LNCaP clone FGC (cell line): ENCODE data around the gene SV2C.

Experiments
- DNase-seq: peaks from one replicate; pipeline ENCODE4 v3.0.0-alpha.2; 2011; ENCODE audit warnings: low read depth
- H3K4me3 ChIP-seq: 2 replicates; pipeline ENCODE4 v1.5.1; 2011; ENCODE audit warnings: mild to moderate bottlenecking, low read depth, low read length, control low read depth
- TF ChIP-seq, protein P1 (sequence below): IDR thresholded peaks from 2 replicates; pipeline ENCODE4 v1.5.1; 2012; ENCODE audit warnings: mild to moderate bottlenecking; ENCODE audit not compliant: control insufficient read depth, insufficient read depth; ENCODE audit errors: extremely low read depth

The SV2C gene

DNA sequence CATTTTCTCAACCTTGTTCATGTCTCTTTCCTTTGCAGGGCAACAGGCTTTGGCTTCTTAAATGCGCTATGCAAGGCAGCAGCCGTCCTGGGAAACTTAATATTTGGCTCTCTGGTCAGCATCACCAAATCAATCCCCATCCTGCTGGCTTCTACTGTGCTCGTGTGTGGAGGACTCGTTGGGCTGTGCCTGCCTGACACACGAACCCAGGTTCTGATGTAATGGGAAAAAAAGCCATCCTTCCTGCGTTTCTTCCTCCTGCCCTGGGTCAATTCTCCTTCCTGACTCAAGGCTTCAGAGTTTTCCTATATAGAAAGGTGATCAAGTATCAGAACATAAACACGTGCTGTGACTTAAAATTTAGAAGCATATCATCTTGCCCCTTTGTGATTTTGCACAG, 242.1 kb downstream of the SV2C start:
- no peak overlapping the region for H3K4me3 ChIP-seq
- TF ChIP-seq, protein P1, sequence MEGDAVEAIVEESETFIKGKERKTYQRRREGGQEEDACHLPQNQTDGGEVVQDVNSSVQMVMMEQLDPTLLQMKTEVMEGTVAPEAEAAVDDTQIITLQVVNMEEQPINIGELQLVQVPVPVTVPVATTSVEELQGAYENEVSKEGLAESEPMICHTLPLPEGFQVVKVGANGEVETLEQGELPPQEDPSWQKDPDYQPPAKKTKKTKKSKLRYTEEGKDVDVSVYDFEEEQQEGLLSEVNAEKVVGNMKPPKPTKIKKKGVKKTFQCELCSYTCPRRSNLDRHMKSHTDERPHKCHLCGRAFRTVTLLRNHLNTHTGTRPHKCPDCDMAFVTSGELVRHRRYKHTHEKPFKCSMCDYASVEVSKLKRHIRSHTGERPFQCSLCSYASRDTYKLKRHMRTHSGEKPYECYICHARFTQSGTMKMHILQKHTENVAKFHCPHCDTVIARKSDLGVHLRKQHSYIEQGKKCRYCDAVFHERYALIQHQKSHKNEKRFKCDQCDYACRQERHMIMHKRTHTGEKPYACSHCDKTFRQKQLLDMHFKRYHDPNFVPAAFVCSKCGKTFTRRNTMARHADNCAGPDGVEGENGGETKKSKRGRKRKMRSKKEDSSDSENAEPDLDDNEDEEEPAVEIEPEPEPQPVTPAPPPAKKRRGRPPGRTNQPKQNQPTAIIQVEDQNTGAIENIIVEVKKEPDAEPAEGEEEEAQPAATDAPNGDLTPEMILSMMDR, result no peak
- DNase-seq, result no peak

DNA sequence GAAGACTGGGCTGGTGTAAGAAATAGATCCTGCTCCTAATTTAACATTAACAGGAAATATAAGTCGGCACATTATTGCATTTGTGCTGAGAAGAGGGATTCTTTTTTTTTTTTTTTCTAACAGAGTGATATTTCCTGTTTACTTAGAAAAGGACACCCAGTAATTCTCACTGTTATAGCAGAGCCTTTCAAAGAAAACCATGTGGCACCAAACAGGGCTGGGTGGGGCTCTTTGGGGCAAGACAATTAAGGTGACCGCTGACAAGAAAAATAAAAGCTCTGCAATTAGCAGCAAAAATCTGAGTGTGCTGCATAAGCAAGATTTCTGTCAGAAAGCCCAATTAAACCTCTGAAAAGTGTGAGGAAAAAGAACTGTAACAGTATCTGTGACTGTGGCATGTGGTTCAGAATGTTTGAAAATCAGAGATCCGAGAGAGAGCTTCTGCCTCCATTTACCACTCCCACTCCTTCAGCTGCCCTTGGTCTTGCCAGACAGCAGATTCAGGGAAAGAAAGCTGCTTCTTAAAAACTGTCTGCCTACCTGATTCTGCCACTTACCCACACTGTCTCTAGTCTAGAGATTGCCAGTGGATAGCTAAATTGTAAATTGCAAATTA, 242.8 kb downstream of the SV2C start:
- DNase-seq, result peak; percentile 45
- TF ChIP-seq, protein P1, result no peak
- no peak overlapping the region for H3K4me3 ChIP-seq

DNA sequence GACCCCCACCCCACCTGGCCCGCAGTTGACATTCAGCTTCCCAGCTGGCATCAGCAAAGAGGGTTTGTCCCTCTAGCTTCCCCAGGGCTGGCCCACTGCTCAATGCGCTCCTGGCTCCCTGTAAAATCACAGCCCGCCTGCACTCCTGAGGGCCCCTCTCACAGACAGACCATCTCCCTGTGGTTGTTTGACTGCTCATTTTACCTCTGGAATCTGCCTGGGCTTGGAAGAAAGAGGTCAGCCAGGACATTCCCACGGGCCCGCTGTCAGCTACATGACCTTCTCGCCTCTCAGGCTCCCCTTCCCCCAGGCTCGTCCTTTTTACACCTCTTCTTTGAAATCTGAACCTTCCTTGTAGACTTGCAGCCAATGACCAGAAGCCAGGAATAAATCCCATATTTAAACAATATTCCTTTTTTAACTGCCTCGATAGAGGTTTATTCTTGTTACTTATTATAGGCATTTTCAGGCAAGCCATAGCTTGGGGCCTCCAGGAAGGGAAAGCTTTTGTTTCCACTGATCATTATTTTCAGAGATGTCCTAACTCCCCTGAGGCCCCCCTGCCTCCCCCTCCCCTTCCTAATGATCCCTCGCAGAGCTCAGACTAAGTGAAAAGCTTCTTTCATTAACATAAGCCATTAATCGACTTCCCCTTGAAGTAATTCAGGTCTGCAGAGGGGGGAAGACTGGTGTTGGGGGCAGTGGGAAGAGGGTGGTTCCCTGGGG, 243.6 kb downstream of the SV2C start:
- no peak overlapping the region for H3K4me3 ChIP-seq
- TF ChIP-seq, protein P1, result no peak
- DNase-seq, result no peak

DNA sequence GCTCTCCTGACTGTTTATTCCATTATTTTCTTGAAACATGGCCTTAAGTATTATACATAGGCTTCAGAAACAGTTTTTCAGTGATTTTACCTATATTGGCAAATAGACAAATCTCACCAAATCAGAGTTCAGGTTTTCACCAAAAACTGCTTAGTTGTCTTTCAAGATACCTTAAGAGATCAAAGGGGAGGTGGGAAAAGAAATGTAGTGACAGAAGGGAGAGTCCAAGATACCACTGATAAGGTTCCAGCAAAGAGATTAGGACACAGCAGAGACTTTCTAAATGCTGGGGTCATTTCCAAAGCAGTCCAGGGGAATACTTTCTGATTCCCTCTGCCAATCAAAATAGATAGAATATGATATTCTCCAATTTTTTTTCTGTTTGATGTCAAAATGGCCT, 246.2 kb downstream of the SV2C start:
- no peak for DNase-seq
- TF ChIP-seq, protein P1, result no peak
- no peak overlapping the region for H3K4me3 ChIP-seq

DNA sequence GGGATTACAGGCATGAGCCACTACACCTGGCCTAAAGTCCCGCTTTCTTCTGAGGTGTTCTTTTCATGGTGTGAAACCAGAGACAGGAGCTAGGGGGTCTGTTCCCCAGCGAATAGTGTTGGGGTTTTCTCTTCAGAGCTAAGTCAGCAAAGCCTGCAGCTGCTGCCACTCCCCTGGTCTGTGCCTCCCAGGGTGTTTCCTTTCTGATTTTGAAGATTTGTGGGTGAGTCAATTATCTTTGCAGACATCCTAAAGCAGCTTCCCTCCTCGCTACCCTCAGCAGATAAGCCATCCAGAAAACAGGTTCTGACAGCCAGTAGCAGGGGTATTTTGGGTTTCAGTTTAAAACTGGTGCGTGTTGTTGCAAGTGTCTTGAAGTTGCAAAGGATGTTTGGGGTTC, 247.9 kb downstream of the SV2C start:
- TF ChIP-seq, protein P1, result no peak
- no peak for DNase-seq
- no peak overlapping the region for H3K4me3 ChIP-seq

DNA sequence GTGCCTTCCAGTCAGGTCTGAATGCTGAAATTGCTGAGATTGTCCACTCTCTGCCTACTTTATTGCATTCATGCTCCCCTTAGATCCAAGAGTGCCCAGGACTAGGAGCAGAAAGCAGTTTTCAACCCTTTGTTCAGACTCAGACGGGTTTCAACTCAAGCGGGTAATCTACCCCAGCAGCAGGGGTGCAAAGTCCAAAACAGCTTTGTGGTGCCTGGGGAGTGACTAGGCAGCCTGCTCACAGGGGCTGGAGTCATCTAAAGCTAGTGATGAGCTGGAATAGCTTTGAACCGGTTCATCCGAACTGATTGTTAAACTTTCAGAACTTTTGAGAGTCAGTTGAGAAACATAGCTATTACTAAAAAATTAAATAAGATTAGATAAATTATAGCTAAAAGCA, 248.9 kb downstream of the SV2C start:
- TF ChIP-seq, protein P1, result no peak
- no peak overlapping the region for H3K4me3 ChIP-seq
- DNase-seq, result no peak

DNA sequence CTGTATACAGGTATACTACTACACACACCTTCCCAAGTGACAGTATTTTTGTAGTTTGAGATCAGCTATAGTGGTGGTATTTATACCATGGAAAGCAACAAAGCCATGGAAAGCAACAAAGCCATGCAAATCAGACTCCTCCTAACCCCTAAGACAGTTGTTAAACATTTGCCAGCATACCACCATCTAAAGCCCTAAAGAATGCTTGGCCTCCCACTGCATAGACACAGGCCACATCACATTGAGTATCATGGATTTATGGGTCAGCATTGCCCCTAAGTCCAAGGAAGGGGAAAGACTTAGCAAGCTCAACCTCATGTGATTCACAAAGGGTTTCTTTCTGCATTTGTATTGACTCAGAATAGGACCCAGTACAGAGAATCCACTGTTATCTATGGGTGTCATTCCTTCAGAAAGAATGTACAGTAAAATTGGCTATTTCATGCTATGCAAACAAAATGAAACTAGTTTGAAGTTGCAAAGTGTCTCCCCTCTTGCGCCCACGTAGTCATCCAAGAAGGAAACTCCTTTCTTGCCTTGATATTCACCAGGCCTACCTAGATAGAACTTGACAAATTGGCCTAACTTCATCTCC, 249.5 kb downstream of the SV2C start:
- TF ChIP-seq, protein P1, result no peak
- DNase-seq, result no peak

More for the DNA sequence above, 249.5 kb downstream of the SV2C start:
- H3K4me3 ChIP-seq, result no peak overlapping the region
